Pancreas (tissue), 10 donors: ENCODE measurements around the gene PRSS50. TPM values are rescaled to one million over a fixed set of nuclear protein-coding genes. Genes with fewer than 3 reads are reported as not detected.

Experiments
- ATAC-seq, 4 donors: fragments of 200-7000 bp; cut with Tn5 transposase; one replicate each; pipeline versions ENCODE4 v1.8.0 to v1.9.1; 2020; ENCODE audit warnings: mild to moderate bottlenecking in 4 of 4, moderate library complexity in 4 of 4
- DNase-seq, 6 donors: peaks; one replicate each; pipeline ENCODE4 v3.0.0-alpha.2; 2020
- FAIRE-seq: peaks from 2 replicates; lab custom pipeline; 2012; peaks lifted over from hg19 to GRCh38; lab: Jason Lieb, UNC
- H3K27ac ChIP-seq, 4 donors: fragments of 200-600 bp; sonication (generic); 1 replicate in 3 of 4; 2 replicates in 1 of 4; pipeline versions ENCODE4 v1.5.0 to v1.8.0; 2020
- H3K27me3 ChIP-seq, 4 donors: fragments of 200-600 bp; one replicate each; pipeline ENCODE4 v1.8.0; 2021
- H3K36me3 ChIP-seq, 3 donors: fragments of 200-600 bp; sonication (generic) in 1 of 3; one replicate each; pipeline versions ENCODE4 v1.5.0 to v1.8.0; 2020 to 2021
- H3K4me1 ChIP-seq, 3 donors: fragments of 200-600 bp; one replicate each; pipeline ENCODE4 v1.8.0; 2021
- H3K4me3 ChIP-seq, 4 donors: fragments of 200-600 bp; sonication (generic) in 2 of 4; one replicate each; pipeline versions ENCODE4 v1.5.0 to v1.8.0; 2020 to 2021
- H3K9me3 ChIP-seq, 4 donors: fragments of 200-600 bp; one replicate each; pipeline ENCODE4 v1.8.0; 2021
- CTCF ChIP-seq, 4 donors: fragments of 200-600 bp; sonication (generic) in 3 of 4; IDR thresholded peaks; one replicate each; pipeline versions ENCODE4 v1.5.0 to v1.8.0; 2021; ENCODE audit warnings: antibody characterized with exemption in 4 of 4
- WGBS, 2 donors: extraction: QIAGEN DNeasy Blood & Tissue Kit; methylation state at CpG; one replicate each; pipeline ENCODE4 v1.1.7; 2013; 5-methylcytosine and 5-hydroxymethylcytosine counted together
- intact Hi-C, 3 donors: fragments of 100-400 bp; cut with DNase I; formaldehyde crosslinking; loops; one replicate each; pipeline versions ENCODE4 v1.11.1 to v1.14.2; 2022
- polyA plus RNA-seq, 2 donors: library from polyadenylated mRNA; stranded (reverse); fragments of 200-250 nt; gene quantifications; one replicate each; pipeline ENCODE4 v1.2.3, GENCODE V29; 2013
- total RNA-seq, 6 donors: library from RNA; stranded (reverse); fragmentation: NEBNext Ultra II Directional in 4 of 6; extraction: Animal tissue kit (Norgen Biotek cat#: 25700) in 4 of 6; gene quantifications; one replicate each; pipeline versions ENCODE4 v1.2.1 to v1.2.4, GENCODE V29; 2021 to 2023
- donor health status: healthy with polysubstance abuse.
- donor health status: DM: no; HTN: no; CAD: no; lungs with moderate emphysema.
- donor health status: DM: no; HTN: no; CAD: no.
- donor health status: control.
- donor health status: control.
- donor health status: Bipolar disorder and iron deficiency.
- donor health status: DM: yes; HTN: yes; CAD: no.
- donor health status: DM: no; HTN: no; CAD: no.
- donor health status: DM: no; HTN: no; CAD: no.
- donor health status: DM: yes; HTN: yes; CAD: no.

The PRSS50 gene
- total and polyA plus RNA-seq, 8 donors = 0.28 to 2.2 (median 0.51) TPM

- H3K4me1 ChIP-seq = peaks cover 0 to 3% (median 0%) of the 10 kb centered on the region in 3 donors
- intact Hi-C loops = no loop called here
- TF ChIP-seq CTCF (IDR thresholded peaks at IDR 0.05) = no peak
- WGBS, 2 donors = 85 to 95% methylated on average over 20 of the region's 20 CpGs
- H3K4me3 ChIP-seq = no peak overlapping the region
- no peaks in the 10 kb centered on the region for H3K36me3 ChIP-seq
- H3K9me3 ChIP-seq = no peaks in the 10 kb centered on the region
- ATAC-seq (no peak), DNase-seq (no peak), FAIRE-seq (no peak)
- no peak overlapping the region for H3K27ac ChIP-seq
- no peaks in the 10 kb centered on the region for H3K27me3 ChIP-seq
Measured at GRCh38 chr3:46736006-46736872, 18.6 kb upstream of the PRSS50 start.

- WGBS, 2 donors = 69 to 81% methylated on average over 4 of the region's 4 CpGs
- H3K36me3 ChIP-seq = no peaks in the 10 kb centered on the region
- peaks cover 0 to 7% (median 4%) of the 10 kb centered on the region in 3 donors for H3K4me1 ChIP-seq
- ATAC-seq (no peak), FAIRE-seq (no peak), DNase-seq (peak in 1 of 6 donors; percentile 34)
- no peak overlapping the region for H3K4me3 ChIP-seq
- H3K27me3 ChIP-seq = no peaks in the 10 kb centered on the region
- no peak for TF ChIP-seq CTCF (IDR thresholded peaks at IDR 0.05)
- intact Hi-C loops = no loop called here
- no peak overlapping the region for H3K27ac ChIP-seq
- no peaks in the 10 kb centered on the region for H3K9me3 ChIP-seq
Measured at GRCh38 chr3:46734773-46735172, 17.1 kb upstream of the PRSS50 start.

GRCh38 chr3:46733026-46733800 is 15.5 kb upstream of the PRSS50 start:
- FAIRE-seq = no peak

GRCh38 chr3:46731795-46732194 is 14.1 kb upstream of the PRSS50 start:
- Histone ChIP-seq H3K4me3 (no peak overlapping the region), H3K9me3 (no peaks in the 10 kb centered on the region), H3K27ac (no peak overlapping the region), H3K4me1 (peaks cover 0 to 7% (median 4%) of the 10 kb centered on the region in 3 donors), H3K36me3 (no peaks in the 10 kb centered on the region), H3K27me3 (no peaks in the 10 kb centered on the region)
- FAIRE-seq = no peak
- no peak for TF ChIP-seq CTCF (IDR thresholded peaks at IDR 0.05)
- ATAC-seq = no peak
- intact Hi-C loops = no loop called here
- peak in 1 of 6 donors; percentile 7 for DNase-seq
- 84 to 87% methylated on average over 3 of the region's 3 CpGs for WGBS, 2 donors

More at GRCh38 chr3:46733026-46733800, 15.5 kb upstream of the PRSS50 start:
- DNase-seq (peak in 1 of 6 donors; percentile 17), ATAC-seq (no peak)
- no peak for TF ChIP-seq CTCF (IDR thresholded peaks at IDR 0.05)
- H3K4me1 ChIP-seq = peaks cover 0 to 7% (median 4%) of the 10 kb centered on the region in 3 donors
- no peaks in the 10 kb centered on the region for H3K27me3 ChIP-seq
- H3K9me3 ChIP-seq = no peaks in the 10 kb centered on the region
- no peaks in the 10 kb centered on the region for H3K36me3 ChIP-seq
- no peak overlapping the region for H3K4me3 ChIP-seq
- no peak overlapping the region for H3K27ac ChIP-seq
- 79 to 86% methylated on average over 9 of the region's 9 CpGs for WGBS, 2 donors
- intact Hi-C loops = no loop called here
